Ectodermal cell (in vitro differentiated cells): ENCODE data around the gene PRCP. TPM values are rescaled to one million over a fixed set of nuclear protein-coding genes. Genes with fewer than 3 reads are reported as not detected.
"Not testable (repeated sequence)": the region's sequence is repeated elsewhere in the genome, so short reads cannot be mapped to it uniquely, and the experiment has no call there.

Experiments used
- H3K27ac ChIP-seq: 2 replicates; pipeline ENCODE4 v1.7.0; 2013; ENCODE audit warnings: mild to moderate bottlenecking, low read depth, low read length; ENCODE audit not compliant: insufficient read depth, poor library complexity, severe bottlenecking
- H3K27me3 ChIP-seq: 2 replicates; pipeline ENCODE4 v1.7.0; 2013; ENCODE audit warnings: mild to moderate bottlenecking, low read length; ENCODE audit not compliant: insufficient read depth, control insufficient read depth, poor library complexity, severe bottlenecking
- H3K36me3 ChIP-seq: one replicate; pipeline ENCODE4 v1.7.0; 2013; ENCODE audit warnings: low read length; ENCODE audit not compliant: control insufficient read depth, insufficient read depth
- H3K4me1 ChIP-seq: one replicate; pipeline ENCODE4 v1.7.0; 2013; ENCODE audit warnings: low read length; ENCODE audit not compliant: control insufficient read depth, insufficient read depth
- H3K4me3 ChIP-seq: 2 replicates; pipeline ENCODE4 v1.7.0; 2013; ENCODE audit warnings: low read depth, low read length, control low read depth; ENCODE audit not compliant: insufficient read depth
- H3K9me3 ChIP-seq: 2 replicates; pipeline ENCODE4 v1.7.0; 2013; ENCODE audit warnings: mild to moderate bottlenecking, low read length, moderate library complexity; ENCODE audit not compliant: control insufficient read depth
- WGBS, 2 experiments: methylation state at CpG; one replicate each; pipeline ENCODE4 v1.1.7; 2013; ENCODE audit warnings: missing lambda C conversion rate in 2 of 2; 5-methylcytosine and 5-hydroxymethylcytosine counted together
- polyA plus RNA-seq, 4 experiments: library from polyadenylated mRNA; stranded (reverse); fragments of 50-300 nt; gene quantifications; one replicate each; pipeline ENCODE4 v1.2.3, GENCODE V29; 2013

The PRCP gene
- 73.7 TPM for polyA plus RNA-seq (2013, experiment 1 of 4)
- polyA plus RNA-seq (2013, experiment 2 of 4) = 68.6 TPM
- polyA plus RNA-seq (2013, experiment 3 of 4) = 58.0 TPM
- polyA plus RNA-seq (2013, experiment 4 of 4) = 61.9 TPM

DNA sequence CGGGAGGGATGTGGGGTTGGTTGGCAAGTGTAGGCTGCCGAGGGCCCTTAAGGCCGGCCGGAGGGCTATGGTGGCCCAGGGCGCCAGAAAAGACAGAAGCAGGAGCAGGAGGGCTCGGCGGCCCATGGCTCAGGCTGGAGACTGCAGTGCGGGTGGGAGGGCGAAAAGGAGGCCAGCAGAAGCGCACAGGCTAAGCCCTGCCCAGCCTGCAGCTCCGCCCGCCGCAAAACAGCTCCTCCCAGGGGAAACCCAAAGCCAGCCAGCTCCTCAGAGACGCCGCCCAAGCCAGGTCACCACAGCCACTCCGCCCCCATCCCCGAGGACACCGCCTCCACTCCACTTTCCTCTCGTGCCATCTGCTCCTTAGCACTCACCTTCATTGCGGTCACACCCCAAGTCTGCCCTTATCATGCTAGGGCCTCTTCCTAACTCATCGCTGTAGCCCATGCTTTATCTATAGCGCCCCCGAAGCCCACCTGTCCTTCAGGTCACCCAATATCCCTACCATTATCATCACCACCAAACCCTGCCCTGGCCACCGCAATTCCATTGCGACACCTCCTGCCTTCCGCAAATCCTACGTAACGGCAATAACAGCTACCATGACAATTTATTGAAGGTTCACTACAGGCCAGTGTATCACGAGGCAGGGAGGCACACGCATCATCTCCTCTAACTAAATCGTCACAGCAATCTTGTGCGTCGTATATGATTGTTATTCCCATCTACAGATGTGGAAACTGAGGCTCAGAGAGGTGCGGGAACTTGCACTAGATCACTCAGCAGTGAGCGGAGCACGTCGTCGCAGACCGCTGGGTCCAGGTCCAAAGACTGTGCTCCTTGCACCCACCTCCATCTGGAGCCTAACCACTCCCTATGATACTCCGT is at the start of gene PRCP:
TSS of gene PRCP (minus strand) at position 154 of the 888 bp plus-strand sequence. CDS start at position 126, 28 bp downstream.
- H3K27ac ChIP-seq = peak within 1 kb of the TSS; percentile 73
- WGBS, 2 experiments = 0 to 1% methylated on average over 40 of the region's 40 CpGs

DNA sequence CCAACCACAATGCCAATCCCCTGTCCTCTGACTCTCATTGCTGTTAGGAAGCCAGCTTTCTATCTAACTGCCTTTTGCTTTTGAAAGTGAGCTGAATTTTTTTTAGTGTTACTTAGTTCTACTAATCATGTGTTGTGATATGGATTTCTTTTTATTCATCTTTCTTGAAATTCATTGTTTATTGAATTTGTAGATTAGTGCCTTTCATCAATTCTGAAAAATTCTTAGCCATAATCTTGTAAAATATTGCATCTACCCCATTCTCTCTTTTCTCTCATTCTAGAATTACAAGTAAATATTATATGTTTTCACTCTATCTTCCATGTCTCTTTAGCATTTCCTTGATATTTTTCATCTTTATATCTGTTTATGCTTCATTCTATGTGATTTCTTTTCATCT is 49.1 kb upstream of the PRCP start:
- no peak overlapping the region for H3K27ac ChIP-seq

More for the DNA sequence above, at the start of gene PRCP:
- H3K4me3 ChIP-seq = peak within 1 kb of the TSS; percentile 79
- H3K9me3 ChIP-seq = no peaks in the 10 kb centered on the region
- no peaks in the 10 kb centered on the region for H3K36me3 ChIP-seq
- H3K4me1 ChIP-seq = peaks cover 7% of the 10 kb centered on the region
- no peaks in the 10 kb centered on the region for H3K27me3 ChIP-seq

GRCh38 chr11:82945682-82946081 is 45.5 kb upstream of the PRCP start:
- no peak overlapping the region for H3K4me3 ChIP-seq
- H3K9me3 ChIP-seq = no peaks in the 10 kb centered on the region
- no peaks in the 10 kb centered on the region for H3K27me3 ChIP-seq
- H3K27ac ChIP-seq = no peak overlapping the region
- no peaks in the 10 kb centered on the region for H3K36me3 ChIP-seq
- no peaks in the 10 kb centered on the region for H3K4me1 ChIP-seq

More for the DNA sequence above, 49.1 kb upstream of the PRCP start:
- Histone ChIP-seq H3K27me3 (no peaks in the 10 kb centered on the region), H3K4me1 (no peaks in the 10 kb centered on the region), H3K36me3 (no peaks in the 10 kb centered on the region), H3K4me3 (no peak overlapping the region), H3K9me3 (no peaks in the 10 kb centered on the region)

GRCh38 chr11:82945041-82945440 is 44.8 kb upstream of the PRCP start:
- H3K27me3 ChIP-seq, H3K9me3 ChIP-seq, H3K36me3 ChIP-seq, H3K4me1 ChIP-seq, H3K27ac ChIP-seq, H3K4me3 ChIP-seq: not testable (repeated sequence)
- 89 to 93% methylated on average over 1 of the region's 1 CpG for WGBS, 2 experiments

DNA sequence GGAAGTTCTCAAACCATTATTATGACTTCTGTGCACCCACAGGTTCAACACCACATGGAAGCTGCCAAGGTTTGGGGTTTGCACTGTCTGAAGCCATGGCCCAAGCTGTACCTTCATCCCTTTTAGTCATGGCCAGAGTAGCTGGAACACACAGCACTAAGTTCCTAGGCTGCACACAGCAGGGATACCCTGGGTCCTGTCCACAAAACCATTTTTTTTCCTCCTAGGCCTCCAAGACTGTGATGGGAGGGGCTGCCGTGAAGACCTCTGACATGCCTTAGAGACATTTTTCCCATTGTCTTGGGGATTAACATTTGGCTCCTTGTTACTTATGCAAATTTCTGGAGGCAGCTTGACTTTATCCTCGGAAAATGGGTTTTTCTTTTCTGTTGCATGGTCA is 44.0 kb upstream of the PRCP start:
- H3K9me3 ChIP-seq = no peaks in the 10 kb centered on the region
- WGBS, 2 experiments = 62 to 76% methylated on average over 2 of the region's 2 CpGs
- H3K36me3 ChIP-seq = no peaks in the 10 kb centered on the region
- no peak overlapping the region for H3K4me3 ChIP-seq
- no peaks in the 10 kb centered on the region for H3K27me3 ChIP-seq
- H3K27ac ChIP-seq = no peak overlapping the region
- no peaks in the 10 kb centered on the region for H3K4me1 ChIP-seq

- not testable (repeated sequence) for H3K36me3 ChIP-seq, H3K4me3 ChIP-seq, H3K27ac ChIP-seq, H3K9me3 ChIP-seq, H3K27me3 ChIP-seq, H3K4me1 ChIP-seq
- WGBS, 2 experiments = 79 to 100% methylated on average over 1 of the region's 1 CpG
These were observed 43.2 kb upstream of the PRCP start for GRCh38 chr11:82943430-82943829.

DNA sequence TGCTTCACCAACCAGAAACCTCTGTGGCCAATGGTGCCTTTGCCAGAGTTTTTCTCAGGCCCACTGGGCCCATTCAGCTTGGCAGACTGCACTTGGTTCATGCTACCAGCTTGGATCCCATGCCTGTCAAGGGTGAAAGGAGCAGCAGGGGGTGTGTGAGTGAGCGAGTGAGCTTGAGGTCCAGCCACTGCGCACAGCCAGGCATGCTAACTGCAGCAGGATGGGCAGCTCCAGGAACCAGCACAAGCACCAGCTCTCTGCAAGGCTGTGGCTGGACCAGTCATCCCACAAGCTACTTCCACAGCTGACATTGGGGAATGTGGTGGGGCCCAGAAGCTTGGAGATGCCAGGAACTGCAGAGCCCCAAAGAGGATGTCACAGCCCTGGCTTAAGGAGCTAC is 42.1 kb upstream of the PRCP start:
- Histone ChIP-seq H3K9me3 (no peaks in the 10 kb centered on the region), H3K27ac (no peak overlapping the region), H3K36me3 (no peaks in the 10 kb centered on the region), H3K27me3 (no peaks in the 10 kb centered on the region), H3K4me1 (no peaks in the 10 kb centered on the region), H3K4me3 (no peak overlapping the region)
- WGBS, 2 experiments = 95% methylated on average over 2 of the region's 2 CpGs

- Histone ChIP-seq H3K4me3 (no peak overlapping the region), H3K4me1 (no peaks in the 10 kb centered on the region), H3K36me3 (peaks cover 4% of the 10 kb centered on the region), H3K27ac (no peak overlapping the region), H3K27me3 (no peaks in the 10 kb centered on the region), H3K9me3 (no peaks in the 10 kb centered on the region)
- 90 to 98% methylated on average over 2 of the region's 2 CpGs for WGBS, 2 experiments
These were observed 39.2 kb upstream of the PRCP start for GRCh38 chr11:82939456-82939855.

DNA sequence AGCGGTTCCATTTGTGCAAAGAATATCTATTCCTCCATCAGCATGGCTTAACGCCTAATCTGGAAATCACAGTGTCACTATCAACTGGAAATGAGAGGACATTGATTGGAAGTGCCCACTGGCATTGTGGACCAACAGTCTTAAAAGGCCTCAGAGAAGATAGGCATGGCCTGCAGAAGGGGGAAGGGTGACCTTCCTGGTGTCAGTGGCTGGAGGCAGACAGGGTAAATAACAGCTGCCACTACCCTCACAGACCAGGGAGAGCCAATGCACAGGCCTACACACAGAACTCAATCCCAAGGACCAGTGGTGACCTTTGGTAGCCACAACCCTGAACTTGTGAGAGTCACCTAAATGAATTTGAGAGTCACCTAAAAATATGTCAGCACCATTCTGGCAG is 37.3 kb upstream of the PRCP start:
- H3K27me3 ChIP-seq = no peaks in the 10 kb centered on the region
- peaks cover 4% of the 10 kb centered on the region for H3K36me3 ChIP-seq
- H3K9me3 ChIP-seq = no peaks in the 10 kb centered on the region
- no peak overlapping the region for H3K27ac ChIP-seq
- no peak overlapping the region for H3K4me3 ChIP-seq
- H3K4me1 ChIP-seq = no peaks in the 10 kb centered on the region
- 93 to 95% methylated on average over 2 of the region's 2 CpGs for WGBS, 2 experiments

DNA sequence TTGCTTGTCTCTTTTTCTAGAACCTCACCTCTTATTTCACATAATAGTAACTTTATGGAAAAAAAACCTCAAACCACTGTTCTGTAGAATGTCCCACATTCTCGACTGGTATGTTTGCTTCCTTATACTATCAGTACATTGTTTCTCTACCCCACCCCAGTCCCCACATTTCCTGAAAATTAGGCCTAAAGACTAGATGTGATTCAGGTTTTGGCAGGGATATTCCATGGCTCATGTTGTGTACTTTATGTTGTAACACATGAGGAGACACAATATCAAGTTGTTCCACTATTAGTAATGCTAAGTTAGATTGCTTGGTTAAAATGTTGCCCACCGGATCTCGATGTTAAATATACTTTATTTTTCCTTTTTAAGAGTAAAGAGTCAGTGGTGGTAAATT is 36.0 kb upstream of the PRCP start:
- 80 to 89% methylated on average over 1 to 3 of the region's 3 CpGs for WGBS, 2 experiments
- Histone ChIP-seq H3K27me3 (no peaks in the 10 kb centered on the region), H3K4me3 (no peak overlapping the region), H3K36me3 (peaks cover 11% of the 10 kb centered on the region), H3K27ac (no peak overlapping the region), H3K9me3 (no peaks in the 10 kb centered on the region), H3K4me1 (no peaks in the 10 kb centered on the region)
